GM03348 (cell line): ENCODE measurements around the gene CCDC177.

ENCODE experiments used
- DNase-seq: peaks from one replicate; pipeline ENCODE4 v3.0.0; 2012; ENCODE audit warnings: low spot score

Gene CCDC177

GRCh38 chr14:69574263-69574953 lies at the start of gene CCDC177:
CCDC177 (minus strand) TSS chr14:69574871; CDS start chr14:69573622, 1,249 bp downstream.
- DNase-seq = peak; percentile 77

GRCh38 chr14:69624136-69624535 lies 49.5 kb upstream of the CCDC177 start:
- DNase-seq = no peak

GRCh38 chr14:69620981-69621380 lies 46.3 kb upstream of the CCDC177 start:
- DNase-seq = no peak

DNA sequence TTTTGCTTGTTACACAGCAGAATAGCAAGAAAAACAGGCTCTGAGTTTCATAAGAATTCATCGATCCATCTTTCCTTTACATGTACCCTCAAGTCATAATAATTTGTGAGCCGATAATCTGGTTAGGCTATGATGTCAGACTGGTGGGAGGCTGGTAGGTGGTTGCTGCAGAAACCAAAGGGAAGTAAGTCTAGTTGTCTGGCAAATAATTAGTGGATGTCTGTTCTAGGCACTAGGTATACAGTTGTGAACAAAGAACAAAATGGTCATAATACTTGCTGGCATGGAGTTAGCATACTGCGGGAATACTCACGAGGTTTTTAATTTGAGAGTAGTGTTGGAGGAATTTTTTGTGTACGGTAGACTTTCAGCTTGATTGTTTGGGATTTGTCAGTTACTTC lies 45.5 kb upstream of the CCDC177 start:
- DNase-seq = no peak

DNA sequence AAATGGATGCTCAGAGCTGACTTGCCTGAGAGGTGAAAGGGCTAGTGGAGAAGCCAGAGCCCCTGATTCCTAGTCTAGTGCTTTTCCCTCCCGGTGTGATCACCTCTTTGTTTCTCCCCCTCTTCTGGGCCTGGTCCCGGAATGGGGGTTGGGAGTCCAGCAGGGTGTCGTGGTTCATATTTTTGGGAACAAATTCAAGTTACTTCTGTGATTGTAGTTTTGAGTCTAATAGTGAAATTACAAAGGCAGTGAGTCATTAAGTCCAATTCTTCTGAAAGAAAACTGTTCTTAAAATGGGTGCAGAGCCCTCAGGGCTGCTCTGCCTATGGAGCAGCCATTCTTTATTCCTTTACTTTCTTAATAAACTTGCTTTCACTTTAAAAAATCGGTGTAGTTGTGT lies 44.3 kb upstream of the CCDC177 start:
- DNase-seq = peak; percentile 30

GRCh38 chr14:69617796-69618195 lies 43.1 kb upstream of the CCDC177 start:
- no peak for DNase-seq

- no peak for DNase-seq
Observed at GRCh38 chr14:69616408-69616773, 41.7 kb upstream of the CCDC177 start.

DNA sequence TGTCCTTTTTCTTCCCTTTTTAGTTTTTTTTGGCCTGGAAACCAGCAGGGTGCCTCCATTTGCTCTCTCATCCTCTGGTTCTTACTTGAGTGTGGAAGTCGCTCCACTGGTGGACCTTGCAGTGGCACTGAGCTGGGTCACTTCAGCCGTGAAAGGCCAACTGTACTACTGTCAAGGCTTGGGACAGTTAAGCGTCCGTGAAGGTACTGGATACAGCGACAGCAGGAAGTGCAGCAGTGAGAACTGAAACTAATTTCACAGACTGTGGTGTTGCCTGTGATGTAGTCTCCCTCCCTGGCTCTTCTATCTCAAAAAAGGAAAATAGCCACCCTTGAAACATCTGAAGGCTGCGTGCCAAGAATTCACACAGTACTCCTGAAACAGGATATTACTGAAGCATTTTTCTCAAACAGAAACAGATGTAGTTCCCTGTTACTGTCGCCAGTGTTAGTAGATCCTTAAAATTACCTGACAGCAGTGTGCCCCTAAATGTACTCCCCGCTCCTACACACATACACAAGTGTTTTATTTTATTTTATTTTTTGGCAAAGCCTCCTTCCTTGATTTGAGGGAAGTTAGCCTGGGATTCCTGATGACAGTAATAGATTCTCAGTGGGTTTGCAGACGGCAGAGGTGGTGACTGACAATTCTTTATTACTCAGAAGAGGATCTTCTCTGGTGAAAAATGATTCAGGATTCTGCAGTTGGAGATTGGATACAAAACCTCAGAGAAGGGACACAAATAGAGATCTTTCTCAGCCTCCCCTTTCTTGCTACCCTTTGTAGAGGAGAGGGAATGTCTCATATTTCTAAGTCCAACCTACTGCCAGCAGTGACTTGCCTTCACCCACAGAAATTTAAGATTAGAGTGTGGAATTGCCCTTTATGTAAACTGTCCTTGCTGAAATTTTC lies 41.1 kb upstream of the CCDC177 start:
- peak; percentile 69 for DNase-seq

DNA sequence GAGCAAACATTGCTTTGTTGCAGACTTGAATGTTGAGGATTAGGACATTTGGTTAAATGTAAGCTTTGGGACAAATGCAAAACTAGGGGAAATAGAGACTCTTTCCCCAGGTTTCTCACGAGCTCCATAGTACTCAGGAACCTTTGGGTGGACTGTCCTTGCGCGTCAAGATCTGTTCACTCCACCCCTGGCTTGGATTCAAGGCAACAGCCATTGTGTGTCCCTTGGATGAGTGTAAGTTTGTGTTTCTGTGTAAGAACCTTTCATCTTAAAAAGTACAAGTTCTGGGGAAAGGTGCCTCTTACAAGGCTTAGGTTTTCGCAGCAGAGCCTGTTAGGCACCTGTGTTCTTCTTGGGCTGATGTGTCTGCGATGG lies 40.4 kb upstream of the CCDC177 start:
- no peak for DNase-seq

GRCh38 chr14:69614592-69614991 lies 39.9 kb upstream of the CCDC177 start:
- no peak for DNase-seq

DNA sequence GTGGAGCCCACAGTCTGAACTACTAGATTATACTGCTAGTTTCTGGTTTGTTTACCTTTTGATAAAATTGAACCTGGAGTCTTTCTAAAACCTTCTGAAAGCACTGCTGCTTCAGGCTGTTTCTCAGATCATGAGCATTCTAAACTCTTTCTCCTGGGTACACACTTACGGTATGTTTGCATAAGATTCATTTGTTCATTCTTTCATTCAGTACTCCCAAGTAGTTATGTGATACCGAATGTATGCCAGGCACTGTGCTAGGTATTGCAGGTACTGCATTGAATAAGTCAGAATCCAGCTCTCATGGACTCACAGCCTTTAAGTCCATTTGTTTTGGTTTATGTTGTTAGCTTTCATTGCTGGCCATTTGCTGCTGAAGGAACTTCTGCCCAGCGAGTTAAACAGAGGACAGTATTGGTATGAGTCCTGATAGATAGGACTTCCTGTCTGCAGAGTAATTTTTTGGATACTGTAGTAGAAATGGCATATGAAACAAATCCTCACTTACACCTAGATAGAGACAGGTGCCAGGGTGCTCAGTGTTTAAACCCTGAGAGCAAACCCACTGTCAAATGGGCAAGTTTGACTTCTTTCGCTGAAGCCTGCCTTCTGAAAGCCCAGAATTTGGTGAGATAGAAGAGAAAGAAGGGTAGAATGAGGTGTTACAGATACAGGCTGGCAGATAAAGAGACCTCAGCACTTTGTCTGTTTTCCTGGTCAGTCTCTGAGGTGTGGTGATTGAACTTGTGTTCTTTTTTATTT lies 38.8 kb upstream of the CCDC177 start:
- DNase-seq = no peak

GRCh38 chr14:69612783-69613130 lies 38.1 kb upstream of the CCDC177 start:
- no peak for DNase-seq

DNA sequence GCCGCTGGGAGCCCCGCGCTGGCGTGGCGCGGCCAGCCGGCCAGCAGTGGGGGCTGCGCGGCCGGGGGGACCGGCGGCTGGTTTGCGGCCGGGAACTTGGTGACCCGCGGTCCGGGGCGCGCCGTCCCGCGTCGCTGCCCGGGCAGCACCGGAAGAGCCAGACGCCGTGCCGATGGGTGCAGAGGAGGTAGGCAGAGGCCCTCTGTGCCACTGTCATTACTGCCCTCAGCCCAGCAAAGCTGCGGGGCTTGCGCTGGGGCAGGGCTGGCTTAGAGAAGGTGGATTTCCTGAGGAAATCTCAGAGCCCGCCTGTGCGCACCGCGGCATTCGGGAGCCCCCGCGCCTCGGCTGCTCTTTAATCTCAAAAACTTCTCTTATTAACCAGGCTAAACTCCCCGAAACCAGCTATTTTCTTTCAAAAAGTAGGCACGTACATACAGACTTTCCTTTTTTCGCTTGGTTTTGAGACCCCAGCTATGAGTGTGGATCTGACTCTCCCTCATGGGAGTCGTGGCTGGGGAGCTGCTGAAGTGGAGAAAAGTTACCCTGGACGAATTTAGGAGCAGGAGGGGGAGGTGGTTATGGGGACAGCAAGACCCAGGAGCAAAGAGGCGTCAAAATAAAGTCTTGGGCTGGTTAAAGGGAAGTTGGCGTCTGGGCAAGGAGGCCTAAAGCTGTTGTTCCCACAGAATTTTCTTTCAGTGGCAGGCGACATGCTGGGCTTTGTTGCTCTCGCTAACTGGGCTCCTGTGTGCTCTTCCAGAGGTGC lies 37.5 kb upstream of the CCDC177 start:
- DNase-seq = no peak

DNA sequence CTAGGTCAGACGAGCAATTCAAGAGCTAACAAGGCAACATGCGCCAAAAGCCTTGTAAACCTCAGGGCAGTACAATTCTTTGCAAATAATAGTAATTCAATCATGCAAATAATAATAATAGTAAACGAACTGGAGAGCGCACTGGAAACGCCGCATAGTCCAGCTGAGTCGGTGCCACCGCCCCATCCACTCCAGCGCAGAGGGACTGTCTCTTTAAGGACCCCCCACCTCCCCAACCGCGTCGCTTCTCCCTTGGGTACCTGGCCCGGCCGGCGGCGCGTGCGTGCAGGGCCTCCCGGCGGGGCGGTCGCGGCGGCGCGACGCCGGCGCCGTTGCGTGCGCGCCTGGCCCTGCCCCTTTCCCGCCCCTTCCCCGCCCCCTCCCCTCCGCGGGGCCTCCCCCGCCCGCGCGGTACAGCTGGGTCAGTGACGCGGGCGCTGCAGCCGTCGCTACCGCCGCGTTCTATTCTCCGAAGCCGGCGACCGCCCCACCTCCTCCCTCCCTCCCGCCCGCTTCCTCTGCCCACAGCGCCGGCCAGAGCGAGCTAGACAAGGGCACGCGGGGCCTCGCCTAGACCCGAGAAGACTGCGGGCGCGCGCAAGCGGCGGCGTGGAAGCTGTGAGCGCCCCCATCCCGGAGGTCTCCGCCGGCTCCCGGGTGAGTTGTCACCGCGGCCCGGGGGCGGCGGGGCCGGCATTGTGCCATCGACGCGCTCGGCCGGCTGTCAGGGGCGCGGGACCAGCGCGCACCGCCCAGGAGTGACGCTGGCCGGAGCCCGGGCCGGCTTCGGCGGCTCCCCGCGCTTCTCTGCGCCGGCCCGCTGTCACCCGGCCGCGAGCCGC lies 36.7 kb upstream of the CCDC177 start, which contains the start of gene SUSD6:
TSS of gene SUSD6 (plus strand) at position 425 of the 842 bp plus-strand sequence. CDS start 46,997 bp downstream, outside the sequence.
- DNase-seq = peak; percentile 99

- DNase-seq = peak; percentile 24
Observed at GRCh38 chr14:69610874-69611171, 36.2 kb upstream of the CCDC177 start.

DNA sequence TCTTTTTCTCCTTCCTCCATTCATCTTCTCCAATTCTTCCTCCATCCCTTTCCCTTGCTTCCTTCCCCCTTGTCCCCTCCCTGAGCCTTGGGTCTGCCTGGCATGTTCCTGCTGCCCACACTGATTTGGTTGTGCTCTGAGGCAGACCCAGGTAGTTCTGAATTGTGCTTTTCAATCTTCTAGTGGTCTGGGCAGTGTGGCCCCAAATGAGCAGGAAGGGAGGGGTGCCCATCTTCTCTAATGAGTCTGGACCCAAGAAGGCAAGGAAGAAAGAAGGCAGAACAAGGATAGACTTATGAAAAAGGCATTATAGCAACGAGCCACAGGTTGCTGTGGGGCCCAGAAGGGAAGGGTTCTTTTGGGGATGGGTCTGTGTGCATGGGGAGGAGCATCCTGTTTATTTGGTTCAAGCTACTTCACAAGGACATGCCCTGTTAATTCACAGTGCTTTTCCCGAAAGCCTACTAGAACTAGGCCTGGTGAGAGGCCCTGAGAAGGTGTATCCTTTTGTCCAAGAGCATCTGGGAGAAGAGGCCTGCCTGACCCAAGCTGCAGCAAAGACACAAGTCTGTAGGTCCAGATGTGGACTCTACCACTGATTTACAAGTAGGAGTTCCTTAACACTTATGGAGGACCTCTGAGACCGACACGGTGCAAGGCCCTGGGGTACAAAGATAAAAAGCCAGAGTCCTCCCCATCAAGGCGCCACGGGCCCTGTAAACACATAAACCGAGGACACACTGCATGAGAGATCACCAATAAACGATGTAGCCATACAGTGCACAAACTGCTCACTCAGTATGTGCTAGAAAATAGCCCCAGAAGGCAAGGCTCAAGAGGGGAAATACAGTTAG lies 35.6 kb upstream of the CCDC177 start:
- no peak for DNase-seq

DNA sequence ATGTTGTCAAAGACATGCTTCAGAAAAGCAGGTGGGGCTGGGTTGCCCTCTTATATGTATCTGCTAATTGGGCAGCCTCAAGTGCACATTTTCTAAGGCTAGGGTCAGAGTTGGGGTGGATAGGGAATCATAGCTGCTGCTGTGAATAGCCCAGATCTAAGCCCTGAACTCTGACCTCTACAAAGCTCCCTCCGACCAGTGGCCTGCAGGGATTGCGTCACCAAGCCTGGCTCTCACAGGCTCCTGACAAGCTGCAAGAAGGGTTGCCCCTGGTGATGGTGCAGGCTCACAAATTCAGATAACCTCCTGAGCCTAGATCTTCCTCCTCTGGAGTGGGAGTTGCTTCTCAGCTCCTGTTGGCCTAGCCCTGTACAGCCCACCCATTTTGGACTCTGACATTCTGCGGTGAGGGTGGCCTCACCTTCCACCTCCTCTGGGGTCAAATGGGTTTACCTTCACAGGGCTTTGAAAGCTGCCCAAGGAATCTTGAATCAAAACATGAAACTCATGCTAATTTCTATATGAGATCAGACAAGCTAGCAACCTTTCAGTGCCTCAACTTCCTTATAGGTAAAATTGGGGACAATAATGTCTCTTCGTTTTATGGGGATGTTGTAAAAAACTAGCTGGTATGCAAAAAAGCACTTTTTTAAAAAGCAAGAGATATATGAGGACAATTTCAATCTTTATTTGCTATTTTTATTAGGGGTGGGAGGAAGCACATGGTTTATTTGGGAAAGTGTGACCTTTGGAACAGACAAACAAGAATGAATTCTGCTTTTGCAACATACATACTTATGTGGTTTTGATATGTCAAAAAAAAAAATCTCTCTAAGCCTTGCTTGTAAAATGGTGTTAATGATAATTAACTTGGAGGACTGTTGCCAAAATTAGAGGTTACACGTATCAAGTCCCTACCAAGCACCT lies 31.9 kb upstream of the CCDC177 start:
- no peak for DNase-seq

GRCh38 chr14:69605738-69606137 lies 31.1 kb upstream of the CCDC177 start:
- no peak for DNase-seq

DNA sequence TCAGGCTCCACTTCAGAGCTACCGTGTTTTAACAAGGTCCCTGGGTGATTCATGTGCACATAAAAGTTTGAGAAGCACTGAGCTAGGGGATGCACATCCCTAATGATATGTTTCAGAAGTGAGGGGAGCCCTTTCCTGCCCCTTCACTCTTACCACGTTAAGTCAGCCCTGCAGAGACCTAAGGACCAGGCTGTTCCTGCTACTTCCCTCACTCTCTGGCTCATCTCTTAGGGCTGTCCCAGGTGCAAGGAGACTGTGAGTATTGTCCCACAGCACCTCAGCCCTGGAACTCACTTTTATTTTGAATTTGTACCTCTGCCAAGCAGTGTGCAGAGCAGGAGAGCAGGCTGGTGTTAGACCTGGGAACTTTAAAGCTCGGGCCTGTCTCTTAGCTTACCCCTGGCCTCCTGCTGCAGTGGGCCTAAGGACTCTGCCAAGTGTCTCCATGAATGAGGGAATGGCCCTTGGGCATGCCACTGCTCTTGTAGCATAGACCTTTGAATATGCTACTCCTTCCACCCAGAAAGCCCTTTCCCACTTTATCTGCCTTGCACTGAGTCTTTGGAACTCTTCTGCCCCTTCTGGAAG lies 25.7 kb upstream of the CCDC177 start:
- no peak for DNase-seq
